Thyroid gland (tissue), 4 donors: ENCODE measurements around the gene PPP2R2D.

Experiments used
- POLR2A ChIP-seq, 2 donors: fragments of 450-650 bp; IDR thresholded peaks; one replicate each; pipeline ENCODE4 v1.6.1; 2017; ENCODE audit warnings: antibody characterized with exemption in 2 of 2, mild to moderate bottlenecking in 2 of 2, moderate library complexity in 1 of 2
- TF ChIP-seq, protein P1 (sequence below), 6 experiments: fragments of 200-600 bp in 3 of 6; fragments of 450-650 bp in 3 of 6; sonication (generic) in 3 of 6; IDR thresholded peaks; one replicate each; pipeline ENCODE4 v1.5.1; 2016 to 2019; ENCODE audit warnings: antibody characterized with exemption in 6 of 6, mild to moderate bottlenecking in 2 of 6, inconsistent platforms in 1 of 6, moderate library complexity in 1 of 6

DNA sequence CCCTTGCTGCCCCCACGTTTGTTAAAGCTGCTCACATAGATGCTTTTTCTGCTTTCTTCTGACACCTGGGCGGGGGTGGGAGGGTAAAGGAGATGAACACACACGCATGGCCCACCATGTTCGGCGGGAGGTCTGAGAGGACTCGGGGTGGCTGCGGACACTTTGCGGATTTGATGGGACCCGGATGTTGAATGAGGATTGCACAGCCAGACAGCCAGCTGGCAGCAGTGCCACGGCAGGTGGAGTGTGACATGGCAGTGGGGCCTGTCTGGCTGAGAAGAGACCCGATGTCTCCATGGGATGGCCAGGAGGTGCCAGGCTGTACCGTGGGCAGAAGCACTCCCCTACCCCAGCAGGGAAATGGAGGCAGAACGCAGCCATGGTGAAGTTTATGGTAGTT, 31.2 kb downstream of the PPP2R2D start:
- TF ChIP-seq, protein P1, sequence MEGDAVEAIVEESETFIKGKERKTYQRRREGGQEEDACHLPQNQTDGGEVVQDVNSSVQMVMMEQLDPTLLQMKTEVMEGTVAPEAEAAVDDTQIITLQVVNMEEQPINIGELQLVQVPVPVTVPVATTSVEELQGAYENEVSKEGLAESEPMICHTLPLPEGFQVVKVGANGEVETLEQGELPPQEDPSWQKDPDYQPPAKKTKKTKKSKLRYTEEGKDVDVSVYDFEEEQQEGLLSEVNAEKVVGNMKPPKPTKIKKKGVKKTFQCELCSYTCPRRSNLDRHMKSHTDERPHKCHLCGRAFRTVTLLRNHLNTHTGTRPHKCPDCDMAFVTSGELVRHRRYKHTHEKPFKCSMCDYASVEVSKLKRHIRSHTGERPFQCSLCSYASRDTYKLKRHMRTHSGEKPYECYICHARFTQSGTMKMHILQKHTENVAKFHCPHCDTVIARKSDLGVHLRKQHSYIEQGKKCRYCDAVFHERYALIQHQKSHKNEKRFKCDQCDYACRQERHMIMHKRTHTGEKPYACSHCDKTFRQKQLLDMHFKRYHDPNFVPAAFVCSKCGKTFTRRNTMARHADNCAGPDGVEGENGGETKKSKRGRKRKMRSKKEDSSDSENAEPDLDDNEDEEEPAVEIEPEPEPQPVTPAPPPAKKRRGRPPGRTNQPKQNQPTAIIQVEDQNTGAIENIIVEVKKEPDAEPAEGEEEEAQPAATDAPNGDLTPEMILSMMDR (IDR thresholded peaks at IDR 0.05): no peak
- no peak for TF ChIP-seq POLR2A (IDR thresholded peaks at IDR 0.05)
